ENCODE measurements around the gene TIMP3. TPM values are rescaled to one million over a fixed set of nuclear protein-coding genes. Genes with fewer than 3 reads are reported as not detected.

Gene TIMP3
- polyA plus RNA-seq, 1 donor (not counting 4 experiments of a cell fraction or from before 2014, with no cell fraction given), result 34.3 TPM

DNA sequence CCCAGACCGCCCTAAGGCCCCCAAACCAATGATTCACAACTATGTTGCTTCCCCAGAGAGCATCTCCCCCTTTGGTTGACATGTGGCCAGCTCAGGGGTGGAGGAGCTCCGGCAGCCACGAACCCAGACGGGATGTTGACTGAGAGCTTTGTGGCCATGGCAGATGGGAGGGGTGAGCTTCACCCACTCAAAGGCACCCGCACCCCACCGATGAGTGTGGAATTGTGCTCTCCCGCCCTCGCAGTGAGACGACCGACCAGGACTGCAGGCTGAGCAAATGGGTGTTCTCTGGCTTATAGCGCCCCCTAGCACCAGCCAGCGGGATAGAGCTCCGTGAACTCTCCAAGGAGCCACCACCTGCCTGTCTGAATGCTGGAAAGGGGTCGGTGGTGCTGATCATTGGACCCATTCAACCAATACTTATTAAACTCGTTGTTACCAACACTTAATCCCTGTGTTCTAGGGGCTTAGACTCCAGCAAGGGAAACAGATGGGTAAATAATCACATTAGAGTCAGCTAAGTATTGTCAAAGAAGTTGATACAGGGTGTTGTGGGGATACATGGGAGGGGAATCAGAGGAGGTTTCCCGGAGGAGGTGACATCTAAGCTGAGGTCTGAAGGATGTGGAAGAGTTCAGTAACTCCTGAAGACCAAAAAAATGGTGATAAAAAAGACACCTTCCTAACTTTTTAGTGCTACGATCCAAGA, 4.5 kb upstream of the TIMP3 start:
- peak; percentile 59 for FAIRE-seq
- no peaks in the 10 kb centered on the region for H3K79me2 ChIP-seq (ENCODE audit: control insufficient read depth, insufficient read depth, low read length)
- no peak overlapping the region for H3K4me3 ChIP-seq (ENCODE audit: control insufficient read depth in 2 of 3, extremely low read depth in 1 of 3, insufficient read depth in 2 of 3, low read depth in 1 of 3, low read length in 3 of 3)
- no peak overlapping the region for H3K27ac ChIP-seq (ENCODE audit: control insufficient read depth, insufficient read depth, low read length)
- dilution Hi-C loops (cut with MboI; ENCODE audit: extremely low pct_ligation_motif_present, low sequenced_read_pairs), result loop anchor here (25.0 kb wide), 1 partner anchor 285 kb away; no protein-coding TSS in a partner anchor
- peaks cover 5% of the 10 kb centered on the region for H3K27me3 ChIP-seq (ENCODE audit: control insufficient read depth, extremely low read depth, insufficient read depth, low read length)
- H3K36me3 ChIP-seq (ENCODE audit: control insufficient read depth in 2 of 2, extremely low read depth in 1 of 2, insufficient read depth in 2 of 2, low read length in 2 of 2), result no peaks in the 10 kb centered on the region
- no peaks in the 10 kb centered on the region for H3K9me1 ChIP-seq (ENCODE audit: control insufficient read depth, extremely low read depth, insufficient read depth, low read length)
- peaks cover 5% of the 10 kb centered on the region for H3K4me1 ChIP-seq (ENCODE audit: control insufficient read depth, extremely low read depth, insufficient read depth, low read length)
- no peak for DNase-seq (ENCODE audit: low read depth, low spot score)
- H2AFZ ChIP-seq (ENCODE audit: control insufficient read depth, low read length), result peak overlapping the region; percentile 7
- no peak overlapping the region for H3K9ac ChIP-seq (ENCODE audit: control insufficient read depth, extremely low read depth, insufficient read depth, low read length)
- no peaks in the 10 kb centered on the region for H4K20me1 ChIP-seq (ENCODE audit: control insufficient read depth, extremely low read depth, insufficient read depth, low read length)
- H3K9me3 ChIP-seq (ENCODE audit: control insufficient read depth, low read depth, low read length), result no peaks in the 10 kb centered on the region
- no peak overlapping the region for H3K4me2 ChIP-seq (ENCODE audit: control insufficient read depth, extremely low read depth, insufficient read depth, low read depth, low read length)
- no peak for TF ChIP-seq EZH2 (IDR thresholded peaks at IDR 0.05; ENCODE audit: low read length)
- TF ChIP-seq, protein P1, sequence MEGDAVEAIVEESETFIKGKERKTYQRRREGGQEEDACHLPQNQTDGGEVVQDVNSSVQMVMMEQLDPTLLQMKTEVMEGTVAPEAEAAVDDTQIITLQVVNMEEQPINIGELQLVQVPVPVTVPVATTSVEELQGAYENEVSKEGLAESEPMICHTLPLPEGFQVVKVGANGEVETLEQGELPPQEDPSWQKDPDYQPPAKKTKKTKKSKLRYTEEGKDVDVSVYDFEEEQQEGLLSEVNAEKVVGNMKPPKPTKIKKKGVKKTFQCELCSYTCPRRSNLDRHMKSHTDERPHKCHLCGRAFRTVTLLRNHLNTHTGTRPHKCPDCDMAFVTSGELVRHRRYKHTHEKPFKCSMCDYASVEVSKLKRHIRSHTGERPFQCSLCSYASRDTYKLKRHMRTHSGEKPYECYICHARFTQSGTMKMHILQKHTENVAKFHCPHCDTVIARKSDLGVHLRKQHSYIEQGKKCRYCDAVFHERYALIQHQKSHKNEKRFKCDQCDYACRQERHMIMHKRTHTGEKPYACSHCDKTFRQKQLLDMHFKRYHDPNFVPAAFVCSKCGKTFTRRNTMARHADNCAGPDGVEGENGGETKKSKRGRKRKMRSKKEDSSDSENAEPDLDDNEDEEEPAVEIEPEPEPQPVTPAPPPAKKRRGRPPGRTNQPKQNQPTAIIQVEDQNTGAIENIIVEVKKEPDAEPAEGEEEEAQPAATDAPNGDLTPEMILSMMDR (optimal IDR thresholded peaks at IDR 0.05 in 1 of 3, IDR thresholded peaks at IDR 0.05 in 1 of 3, conservative IDR thresholded peaks at IDR 0.05 in 1 of 3; ENCODE audit: extremely low read depth in 1 of 3, insufficient read depth in 2 of 3, low read length in 3 of 3), result peak; percentile 94 to 98 (median 97)

DNA sequence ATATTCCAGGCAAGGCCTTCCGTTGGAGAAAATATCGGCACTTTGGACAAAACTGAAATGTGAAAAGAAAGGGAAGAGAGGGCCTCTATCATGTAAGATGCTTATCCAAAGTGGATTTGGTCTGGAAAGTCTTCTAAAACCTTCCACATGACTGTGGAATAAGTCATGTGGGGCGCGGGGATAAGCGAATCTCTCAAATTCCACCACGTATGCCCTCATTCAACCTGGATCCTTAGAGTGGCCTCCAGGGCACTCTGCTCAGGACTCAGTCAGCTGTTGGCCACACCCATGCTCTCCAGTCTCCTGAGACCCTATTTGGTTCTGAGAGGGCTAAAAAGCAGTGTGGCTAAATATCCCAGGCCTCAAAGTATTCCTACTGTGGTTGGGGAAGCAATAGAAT, 2.0 kb upstream of the TIMP3 start:
- no peak for TF ChIP-seq EZH2 (IDR thresholded peaks at IDR 0.05; ENCODE audit: low read length)
- TF ChIP-seq, protein P1 (optimal IDR thresholded peaks at IDR 0.05 in 1 of 3, IDR thresholded peaks at IDR 0.05 in 1 of 3, conservative IDR thresholded peaks at IDR 0.05 in 1 of 3; ENCODE audit: extremely low read depth in 1 of 3, insufficient read depth in 2 of 3, low read length in 3 of 3), result no peak
- DNase-seq (ENCODE audit: low read depth, low spot score) (no peak), FAIRE-seq (no peak)
- Histone ChIP-seq H4K20me1 (ENCODE audit: control insufficient read depth, extremely low read depth, insufficient read depth, low read length) (no peaks in the 10 kb centered on the region), H3K9me3 (ENCODE audit: control insufficient read depth, low read depth, low read length) (no peaks in the 10 kb centered on the region), H3K4me2 (ENCODE audit: control insufficient read depth, extremely low read depth, insufficient read depth, low read depth, low read length) (no peak overlapping the region), H3K36me3 (ENCODE audit: control insufficient read depth in 2 of 2, extremely low read depth in 1 of 2, insufficient read depth in 2 of 2, low read length in 2 of 2) (no peaks in the 10 kb centered on the region), H3K27ac (ENCODE audit: control insufficient read depth, insufficient read depth, low read length) (no peak overlapping the region), H2AFZ (ENCODE audit: control insufficient read depth, low read length) (no peak overlapping the region), H3K4me1 (ENCODE audit: control insufficient read depth, extremely low read depth, insufficient read depth, low read length) (peaks cover 25% of the 10 kb centered on the region), H3K9me1 (ENCODE audit: control insufficient read depth, extremely low read depth, insufficient read depth, low read length) (no peaks in the 10 kb centered on the region), H3K4me3 (ENCODE audit: control insufficient read depth in 2 of 3, extremely low read depth in 1 of 3, insufficient read depth in 2 of 3, low read depth in 1 of 3, low read length in 3 of 3) (no peak overlapping the region), H3K27me3 (ENCODE audit: control insufficient read depth, extremely low read depth, insufficient read depth, low read length) (peaks cover 5% of the 10 kb centered on the region), H3K9ac (ENCODE audit: control insufficient read depth, extremely low read depth, insufficient read depth, low read length) (no peak overlapping the region), H3K79me2 (ENCODE audit: control insufficient read depth, insufficient read depth, low read length) (peaks cover 10% of the 10 kb centered on the region)
- dilution Hi-C loops (cut with MboI; ENCODE audit: extremely low pct_ligation_motif_present, low sequenced_read_pairs), result loop anchor here (25.0 kb wide), 1 partner anchor 287 kb away; no protein-coding TSS in a partner anchor
